Pulmonary artery endothelial cell (primary cell): ENCODE data around the gene LRP1. TPM values are rescaled to one million over a fixed set of nuclear protein-coding genes. Genes with fewer than 3 reads are reported as not detected.

Experiments
- DNase-seq: peaks from one replicate; pipeline ENCODE4 v3.0.0-alpha.2; 2011; ENCODE audit warnings: low read depth, low spot score
- total RNA-seq: library from RNA; depleted of rRNA; stranded (reverse); fragments of >200 nt; gene quantifications from 2 replicates; pipeline ENCODE4 v1.2.3, GENCODE V29; 2014

Gene LRP1
- total RNA-seq, 1 donor from 2014 or later, result 4.6 TPM

- no peak for DNase-seq
Observed at GRCh38 chr12:57173089-57173488, 44.8 kb downstream of the LRP1 start.

- no peak for DNase-seq
Observed at GRCh38 chr12:57173683-57174082, 45.4 kb downstream of the LRP1 start.

GRCh38 chr12:57175428-57176138 is 47.3 kb downstream of the LRP1 start:
- no peak for DNase-seq

- no peak for DNase-seq
Observed at GRCh38 chr12:57176139-57176477, 47.8 kb downstream of the LRP1 start.

- DNase-seq, result no peak
Observed at GRCh38 chr12:57176846-57177245, 48.6 kb downstream of the LRP1 start.

- no peak for DNase-seq
Observed at GRCh38 chr12:57177354-57177753, 49.1 kb downstream of the LRP1 start.

- no peak for DNase-seq
Observed at GRCh38 chr12:57178213-57178612, 49.9 kb downstream of the LRP1 start.

- no peak for DNase-seq
Observed at GRCh38 chr12:57179331-57180086, 51.2 kb downstream of the LRP1 start.

GRCh38 chr12:57180321-57180989 is 52.2 kb downstream of the LRP1 start:
- DNase-seq, result no peak

GRCh38 chr12:57181072-57181471 is 52.8 kb downstream of the LRP1 start:
- DNase-seq, result no peak

- DNase-seq, result no peak
Observed at GRCh38 chr12:57181561-57182155, 53.4 kb downstream of the LRP1 start.

GRCh38 chr12:57182918-57183575 is 54.8 kb downstream of the LRP1 start:
- DNase-seq, result no peak

GRCh38 chr12:57183939-57184725 is 55.8 kb downstream of the LRP1 start:
- DNase-seq, result no peak

GRCh38 chr12:57185403-57185802 is 57.1 kb downstream of the LRP1 start:
- no peak for DNase-seq

GRCh38 chr12:57185906-57186508 is 57.7 kb downstream of the LRP1 start:
- no peak for DNase-seq

- DNase-seq, result no peak
Observed at GRCh38 chr12:57187222-57188089, 59.2 kb downstream of the LRP1 start.

GRCh38 chr12:57188090-57188425 is 59.8 kb downstream of the LRP1 start:
- DNase-seq, result no peak

GRCh38 chr12:57190037-57190436 is 61.8 kb downstream of the LRP1 start:
- DNase-seq, result no peak

GRCh38 chr12:57190821-57191220 is 62.5 kb downstream of the LRP1 start:
- no peak for DNase-seq

GRCh38 chr12:57191410-57191809 is 63.1 kb downstream of the LRP1 start:
- DNase-seq, result no peak
